Measurements from ENCODE around the gene CLASP2.

GRCh38 chr3:33758864-33759263 lies 40.8 kb upstream of the CLASP2 start:
- TF ChIP-seq CTCF (IDR thresholded peaks at IDR 0.05; ENCODE audit: insufficient read depth, low read depth, low read length) (no peak), EZH2 (IDR thresholded peaks at IDR 0.05; ENCODE audit: insufficient read depth, low read length) (no peak)
